ENCODE measurements around the gene ACP7.

GRCh38 chr19:39085392-39085791 lies 1.2 kb downstream of the ACP7 start:
- no peak for TF ChIP-seq EZH2 (IDR thresholded peaks at IDR 0.05; ENCODE audit: insufficient read depth, poor library complexity, severe bottlenecking)
- TF ChIP-seq EZH2phosphoT487 (IDR thresholded peaks at IDR 0.05; ENCODE audit: insufficient read depth, low read depth), result no peak

All from GM23248 (cell line).